Endothelial cell of umbilical vein (primary cell): Measurements from ENCODE around the gene MVK. TPM values are rescaled to one million over a fixed set of nuclear protein-coding genes. Genes with fewer than 3 reads are reported as not detected.

ENCODE experiments used
- BruUV-seq: library from RNA; stranded (reverse); fragments of 400-500 nt; replicated peaks from 2 replicates; lab custom pipeline; 2021; lab: Mats Ljungman, UMichigan
- CTCF ChIA-PET: fragments of 300-600, 350-600 bp; sonication (Branson Sonifier 250); formaldehyde crosslinking; loops from one replicate; lab custom pipeline; 2021; ENCODE audit warnings: antibody characterized with exemption, inconsistent platforms; lab: Charles Lee
- POLR2A ChIA-PET: fragments of 300-600, 350-600 bp; sonication (Branson Sonifier 250); formaldehyde crosslinking; loops from one replicate; lab custom pipeline; 2021; ENCODE audit warnings: antibody characterized with exemption, inconsistent platforms; lab: Charles Lee
- DNase-seq: peaks from one replicate; pipeline ENCODE4 v3.0.0-alpha.2; 2011; ENCODE audit warnings: low read depth, low spot score
- FAIRE-seq: peaks from 2 replicates; lab custom pipeline; 2011; peaks lifted over from hg19 to GRCh38; lab: Jason Lieb, UNC
- H2AFZ ChIP-seq: 2 replicates; pipeline ENCODE4 v1.6.0; 2012; ENCODE audit warnings: low read depth, low read length, control low read depth, inconsistent platforms
- H3K27ac ChIP-seq: 2 replicates; pipeline ENCODE4 v1.5.1; 2011; ENCODE audit warnings: low read depth, mild to moderate bottlenecking, control low read depth, low read length, moderate library complexity; ENCODE audit not compliant: insufficient read depth
- H3K27me3 ChIP-seq, 2 experiments: 2 replicates each; pipeline versions ENCODE4 v1.6.0 to v1.6.1; 2011; ENCODE audit warnings: low read length in 2 of 2, mixed read lengths in 1 of 2; ENCODE audit not compliant: control insufficient read depth in 2 of 2, insufficient read depth in 2 of 2
- H3K36me3 ChIP-seq, 2 experiments: 2 replicates in 1 of 2; 3 replicates in 1 of 2; pipeline ENCODE4 v1.5.1; 2011; ENCODE audit warnings: low read length in 2 of 2, mild to moderate bottlenecking in 1 of 2, moderate library complexity in 1 of 2; ENCODE audit not compliant: control insufficient read depth in 2 of 2, insufficient read depth in 2 of 2; ENCODE audit errors: extremely low read depth in 1 of 2
- H3K4me1 ChIP-seq: 3 replicates; pipeline ENCODE4 v1.5.1; 2011; ENCODE audit warnings: mild to moderate bottlenecking, low read length; ENCODE audit not compliant: control insufficient read depth, insufficient read depth; ENCODE audit errors: extremely low read depth
- H3K4me2 ChIP-seq: 2 replicates; pipeline ENCODE4 v1.6.1; 2011; ENCODE audit warnings: low read length, control low read depth, mixed read lengths; ENCODE audit not compliant: insufficient read depth
- H3K4me3 ChIP-seq, 3 experiments: fragments of 200-600 bp in 1 of 3; sonication (generic), shearing (Covaris generic) in 1 of 3; replicated peaks in 1 of 3; 2 replicates each; pipeline ENCODE4 v1.5.1; 2011 to 2016; ENCODE audit warnings: control low read depth in 3 of 3, low read length in 3 of 3, mild to moderate bottlenecking in 2 of 3, inconsistent platforms in 1 of 3, low read depth in 1 of 3, moderate library complexity in 1 of 3; ENCODE audit not compliant: insufficient read depth in 1 of 3
- H3K79me2 ChIP-seq: 2 replicates; pipeline ENCODE4 v1.6.0; 2012; ENCODE audit warnings: low read length, inconsistent platforms; ENCODE audit not compliant: control insufficient read depth, insufficient read depth
- H3K9ac ChIP-seq: replicated peaks from 2 replicates; pipeline ENCODE3; 2011; ENCODE audit warnings: low read length, control low read depth; ENCODE audit not compliant: insufficient read depth; ENCODE audit errors: extremely low read depth
- H3K9me1 ChIP-seq: replicated peaks from 3 replicates; pipeline ENCODE4 v1.6.0; 2011; ENCODE audit warnings: mild to moderate bottlenecking, low read length; ENCODE audit not compliant: control insufficient read depth, insufficient read depth; ENCODE audit errors: extremely low read depth
- H3K9me3 ChIP-seq: replicated peaks from 2 replicates; pipeline ENCODE4 v1.5.1; 2012; ENCODE audit warnings: low read length, inconsistent platforms; ENCODE audit not compliant: control insufficient read depth, insufficient read depth
- H4K20me1 ChIP-seq: replicated peaks from 2 replicates; pipeline ENCODE3; 2011; ENCODE audit warnings: mild to moderate bottlenecking, low read length; ENCODE audit not compliant: control insufficient read depth, insufficient read depth; ENCODE audit errors: extremely low read depth
- EZH2 ChIP-seq: IDR thresholded peaks from 2 replicates; pipeline ENCODE4 v1.6.1; 2012; ENCODE audit warnings: borderline replicate concordance, low read depth, mild to moderate bottlenecking, moderate library complexity, low read length, inconsistent platforms; ENCODE audit not compliant: severe bottlenecking
- FOS ChIP-seq: IDR thresholded peaks from 2 replicates; pipeline ENCODE4 v1.6.1; 2011; ENCODE audit warnings: mild to moderate bottlenecking, low read length, moderate library complexity, borderline replicate concordance; ENCODE audit not compliant: insufficient read depth
- GATA2 ChIP-seq: IDR thresholded peaks from 2 replicates; pipeline ENCODE4 v1.7.0; 2011; ENCODE audit warnings: low read depth, mild to moderate bottlenecking, moderate library complexity, mixed read lengths, low read length; ENCODE audit not compliant: insufficient read length, insufficient read depth
- JUN ChIP-seq: IDR thresholded peaks from 2 replicates; pipeline ENCODE4 v1.6.1; 2011; ENCODE audit warnings: borderline replicate concordance, low read depth; ENCODE audit not compliant: insufficient read length, insufficient read depth
- MAX ChIP-seq: IDR thresholded peaks from 2 replicates; pipeline ENCODE4 v1.6.1; 2011; ENCODE audit not compliant: insufficient read depth, insufficient read length
- MYC ChIP-seq: IDR thresholded peaks from one replicate; pipeline ENCODE4 v1.6.1; 2011; ENCODE audit warnings: mild to moderate bottlenecking, low read depth, low read length
- POLR2A ChIP-seq: IDR thresholded peaks from 2 replicates; pipeline ENCODE4 v1.6.1; 2012; ENCODE audit warnings: low read depth, mild to moderate bottlenecking, control low read depth, low read length
- POLR2AphosphoS5 ChIP-seq: IDR thresholded peaks from 2 replicates; pipeline ENCODE4 v1.6.1; 2012; ENCODE audit warnings: low read depth, mild to moderate bottlenecking, control low read depth, low read length, moderate library complexity; ENCODE audit not compliant: insufficient read depth
- dilution Hi-C: fragments of 300-500 bp; cut with MboI; formaldehyde crosslinking; loops from one replicate; pipeline ENCODE4 v1.15.0; 2019; ENCODE audit warnings: low sequenced_read_pairs; ENCODE audit not compliant: extremely low pct_ligation_motif_present
- intact Hi-C: fragments of 100-400 bp; cut with micrococcal nuclease; formaldehyde crosslinking; loops from one replicate; pipeline ENCODE4 v1.10.0; 2022
- polyA plus RNA-seq, 4 experiments: library from polyadenylated mRNA; depleted of rRNA in 3 of 4; stranded (reverse) in 3 of 4; unstranded in 1 of 4; fragments of >200 nt; gene quantifications; 2 replicates each; pipeline versions ENCODE4 v1.2.1 to v1.2.3, GENCODE V29; 2011 to 2012; ENCODE audit warnings: missing spikeins in 1 of 4
- total RNA-seq: library from RNA; stranded (reverse); gene quantifications from 2 replicates; pipeline ENCODE4 v1.2.3, GENCODE V29; 2021
- TF ChIP-seq, protein P1 (sequence below), 2 donors: IDR thresholded peaks; 1 replicate in 1 of 2; 2 replicates in 1 of 2; pipeline ENCODE4 v1.5.1; 2011; ENCODE audit warnings: low read length in 2 of 2, mild to moderate bottlenecking in 2 of 2, moderate library complexity in 2 of 2, control low read depth in 1 of 2, inconsistent platforms in 1 of 2, low read depth in 1 of 2; ENCODE audit not compliant: insufficient read depth in 1 of 2; ENCODE audit errors: extremely low read depth in 1 of 2

MVK gene
- total and polyA plus RNA-seq, 2 donors (not counting 3 experiments of a cell fraction or from before 2014, with no cell fraction given) = 32.6 to 42.6 TPM

- Histone ChIP-seq H3K9me1 (no peaks in the 10 kb centered on the region), H3K79me2 (no peaks in the 10 kb centered on the region), H3K9me3 (no peaks in the 10 kb centered on the region), H3K9ac (no peak overlapping the region), H3K27ac (no peak overlapping the region), H3K27me3 (no peaks in the 10 kb centered on the region), H2AFZ (no peak overlapping the region), H4K20me1 (no peaks in the 10 kb centered on the region), H3K4me2 (no peak overlapping the region), H3K4me3 (no peak overlapping the region), H3K4me1 (no peaks in the 10 kb centered on the region), H3K36me3 (peaks cover 0 to 6% of the 10 kb centered on the region in 2 experiments)
- intact Hi-C loops = no loop called here
- ChIA-PET CTCF (interaction anchor here (1.2 to 3.2 kb wide), 3 partner anchors 10 to 187 kb away, joined by 4 to 10 read pairs (median 4); no protein-coding TSS in a partner anchor), POLR2A (no interaction called here)
- no peak for TF ChIP-seq MAX
- TF ChIP-seq, protein P1, sequence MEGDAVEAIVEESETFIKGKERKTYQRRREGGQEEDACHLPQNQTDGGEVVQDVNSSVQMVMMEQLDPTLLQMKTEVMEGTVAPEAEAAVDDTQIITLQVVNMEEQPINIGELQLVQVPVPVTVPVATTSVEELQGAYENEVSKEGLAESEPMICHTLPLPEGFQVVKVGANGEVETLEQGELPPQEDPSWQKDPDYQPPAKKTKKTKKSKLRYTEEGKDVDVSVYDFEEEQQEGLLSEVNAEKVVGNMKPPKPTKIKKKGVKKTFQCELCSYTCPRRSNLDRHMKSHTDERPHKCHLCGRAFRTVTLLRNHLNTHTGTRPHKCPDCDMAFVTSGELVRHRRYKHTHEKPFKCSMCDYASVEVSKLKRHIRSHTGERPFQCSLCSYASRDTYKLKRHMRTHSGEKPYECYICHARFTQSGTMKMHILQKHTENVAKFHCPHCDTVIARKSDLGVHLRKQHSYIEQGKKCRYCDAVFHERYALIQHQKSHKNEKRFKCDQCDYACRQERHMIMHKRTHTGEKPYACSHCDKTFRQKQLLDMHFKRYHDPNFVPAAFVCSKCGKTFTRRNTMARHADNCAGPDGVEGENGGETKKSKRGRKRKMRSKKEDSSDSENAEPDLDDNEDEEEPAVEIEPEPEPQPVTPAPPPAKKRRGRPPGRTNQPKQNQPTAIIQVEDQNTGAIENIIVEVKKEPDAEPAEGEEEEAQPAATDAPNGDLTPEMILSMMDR (IDR thresholded peaks at IDR 0.05; ENCODE audit: extremely low read depth in 1 of 2, insufficient read depth in 1 of 2, low read depth in 1 of 2, low read length in 2 of 2) = no peak
- TF ChIP-seq POLR2AphosphoS5 = no peak
- no peak for TF ChIP-seq JUN
- no peak for TF ChIP-seq FOS
- no peak for TF ChIP-seq POLR2A
- no peak for TF ChIP-seq MYC
- no peak for TF ChIP-seq EZH2
- no peak for TF ChIP-seq GATA2
- DNase-seq (no peak), FAIRE-seq (no peak)
- dilution Hi-C loops = no loop called here
- no TSS peak for BruUV-seq
Observed at GRCh38 chr12:109587921-109588320, 14.3 kb downstream of the MVK start.
